Stomach (tissue), 4 donors: Measurements from ENCODE around the gene BPIFB3.

Experiments used
- EP300 ChIP-seq: sonication (generic); formaldehyde crosslinking; IDR thresholded peaks from one replicate; pipeline ENCODE4 v1.6.1; 2017; ENCODE audit warnings: antibody characterized with exemption
- TF ChIP-seq, protein P1 (sequence below), 7 experiments: fragments of 450-650 bp in 4 of 7; fragments of 200-600 bp in 3 of 7; sonication (generic) in 3 of 7; IDR thresholded peaks; one replicate each; pipeline ENCODE4 v1.5.1; 2016 to 2019; ENCODE audit warnings: antibody characterized with exemption in 7 of 7, control low read depth in 2 of 7, mild to moderate bottlenecking in 1 of 7

DNA sequence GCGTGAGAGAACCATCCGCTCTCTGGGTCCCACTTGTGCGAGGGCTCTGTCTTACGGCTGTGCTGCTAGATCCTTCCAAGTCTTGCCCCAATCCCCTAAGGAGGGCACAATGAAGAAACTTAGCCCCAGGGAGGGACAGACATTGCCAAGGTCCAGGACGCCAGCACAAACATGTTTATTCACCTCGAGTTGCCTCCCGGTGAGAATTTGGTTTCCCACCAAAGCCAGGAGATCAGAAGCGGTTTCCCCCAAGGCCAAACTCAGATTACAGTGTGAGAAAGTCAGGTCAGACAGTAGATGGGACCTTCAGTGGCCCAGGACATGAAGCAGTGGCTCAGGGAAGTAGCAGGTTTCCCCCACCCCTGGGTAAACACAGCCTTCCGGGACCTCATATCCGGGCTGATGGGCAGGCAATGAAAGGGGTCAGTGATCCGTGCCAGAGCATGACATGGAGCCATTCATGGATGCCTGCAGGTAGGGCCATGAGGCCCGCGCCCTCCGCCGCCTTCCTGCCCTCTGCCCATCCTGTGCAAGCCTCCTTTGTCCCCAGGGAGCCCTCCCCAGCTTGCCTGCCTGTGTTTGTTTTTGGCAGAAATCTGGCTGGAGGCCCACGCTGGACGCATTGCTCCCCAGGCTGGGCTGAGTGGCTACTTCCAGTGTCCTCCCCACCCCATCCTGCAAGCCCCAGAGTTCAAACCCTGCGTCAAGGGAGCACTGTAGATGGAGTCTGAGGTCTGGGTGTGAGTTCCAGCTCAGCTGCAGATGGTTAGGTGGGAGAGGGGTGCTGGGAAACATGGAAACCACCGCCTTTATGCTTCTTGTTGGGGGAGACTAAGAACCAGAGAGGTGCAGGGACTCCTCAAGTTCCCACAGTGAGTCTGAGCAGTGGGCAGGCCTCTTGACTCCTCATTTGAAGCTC lies 44.2 kb upstream of the BPIFB3 start:
- TF ChIP-seq, protein P1, sequence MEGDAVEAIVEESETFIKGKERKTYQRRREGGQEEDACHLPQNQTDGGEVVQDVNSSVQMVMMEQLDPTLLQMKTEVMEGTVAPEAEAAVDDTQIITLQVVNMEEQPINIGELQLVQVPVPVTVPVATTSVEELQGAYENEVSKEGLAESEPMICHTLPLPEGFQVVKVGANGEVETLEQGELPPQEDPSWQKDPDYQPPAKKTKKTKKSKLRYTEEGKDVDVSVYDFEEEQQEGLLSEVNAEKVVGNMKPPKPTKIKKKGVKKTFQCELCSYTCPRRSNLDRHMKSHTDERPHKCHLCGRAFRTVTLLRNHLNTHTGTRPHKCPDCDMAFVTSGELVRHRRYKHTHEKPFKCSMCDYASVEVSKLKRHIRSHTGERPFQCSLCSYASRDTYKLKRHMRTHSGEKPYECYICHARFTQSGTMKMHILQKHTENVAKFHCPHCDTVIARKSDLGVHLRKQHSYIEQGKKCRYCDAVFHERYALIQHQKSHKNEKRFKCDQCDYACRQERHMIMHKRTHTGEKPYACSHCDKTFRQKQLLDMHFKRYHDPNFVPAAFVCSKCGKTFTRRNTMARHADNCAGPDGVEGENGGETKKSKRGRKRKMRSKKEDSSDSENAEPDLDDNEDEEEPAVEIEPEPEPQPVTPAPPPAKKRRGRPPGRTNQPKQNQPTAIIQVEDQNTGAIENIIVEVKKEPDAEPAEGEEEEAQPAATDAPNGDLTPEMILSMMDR (IDR thresholded peaks at IDR 0.05) = no peak
- TF ChIP-seq EP300 = no peak
